ENCODE data around the gene PCDH9.
"Not testable (repeated sequence)": the region's sequence is repeated elsewhere in the genome, so short reads cannot be mapped to it uniquely, and the experiment has no call there.

Gene PCDH9

GRCh38 chr13:66328476-66328875, 901.7 kb downstream of the PCDH9 start:
- in situ Hi-C loops (cut with HindIII; ENCODE audit: low sequenced_read_pairs): no loop called here

DNA sequence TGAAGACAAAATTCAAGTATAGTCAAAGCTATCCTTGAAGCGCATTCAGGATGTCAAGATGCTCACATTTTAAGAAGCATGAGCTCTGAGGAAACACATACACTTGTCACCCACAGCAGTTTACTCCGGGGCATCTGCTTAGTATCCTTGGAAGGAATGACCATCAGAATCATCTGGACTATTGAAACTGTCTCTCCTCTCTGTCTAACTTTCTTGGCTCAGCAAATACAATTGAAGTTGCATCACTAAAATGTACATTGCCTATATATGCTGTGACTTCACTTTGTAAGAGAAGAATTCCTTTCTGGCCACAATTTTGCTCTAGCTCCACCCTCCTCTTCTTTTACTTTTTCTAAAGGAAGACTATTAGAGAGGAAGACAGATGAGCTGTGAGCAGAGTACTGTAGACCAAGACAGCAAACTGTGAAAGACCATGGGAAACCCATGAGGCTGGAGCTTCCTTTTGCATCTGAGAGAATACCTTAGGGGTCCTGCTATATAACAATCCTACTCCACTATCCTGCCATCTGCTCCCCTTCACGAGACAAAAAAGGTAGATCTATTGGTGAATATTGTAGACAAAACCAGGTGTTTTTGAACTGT, 906.3 kb downstream of the PCDH9 start:
- in situ Hi-C loops (cut with HindIII; ENCODE audit: low sequenced_read_pairs): no loop called here

GRCh38 chr13:66322936-66323335, 907.2 kb downstream of the PCDH9 start:
- in situ Hi-C loops (cut with HindIII; ENCODE audit: low sequenced_read_pairs): no loop called here

DNA sequence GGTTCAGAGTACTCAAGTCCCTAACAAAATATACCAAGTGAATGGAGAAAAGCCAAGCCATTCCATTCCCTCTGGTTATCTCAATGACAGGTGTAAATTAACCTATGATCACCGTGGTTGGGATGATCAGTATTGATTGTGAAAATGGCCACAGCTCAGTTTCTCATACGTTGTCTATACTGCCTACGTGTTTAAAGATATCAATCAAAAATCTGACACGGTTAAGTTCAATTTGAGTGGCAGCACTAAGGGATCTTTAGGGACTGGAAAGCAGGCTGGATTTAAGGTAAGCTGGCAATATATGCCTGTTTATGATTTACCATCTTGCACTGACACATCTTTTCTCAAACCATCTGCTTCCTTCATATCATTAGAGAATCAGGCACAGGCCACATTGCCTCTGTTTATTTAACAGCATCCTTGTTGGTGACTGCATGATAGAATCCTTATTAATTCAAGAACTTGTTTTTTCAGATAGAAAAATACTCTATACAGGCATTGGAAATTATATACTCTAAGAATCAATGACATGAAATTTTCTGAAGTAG, 907.9 kb downstream of the PCDH9 start:
- in situ Hi-C loops (cut with HindIII; ENCODE audit: low sequenced_read_pairs): no loop called here

DNA sequence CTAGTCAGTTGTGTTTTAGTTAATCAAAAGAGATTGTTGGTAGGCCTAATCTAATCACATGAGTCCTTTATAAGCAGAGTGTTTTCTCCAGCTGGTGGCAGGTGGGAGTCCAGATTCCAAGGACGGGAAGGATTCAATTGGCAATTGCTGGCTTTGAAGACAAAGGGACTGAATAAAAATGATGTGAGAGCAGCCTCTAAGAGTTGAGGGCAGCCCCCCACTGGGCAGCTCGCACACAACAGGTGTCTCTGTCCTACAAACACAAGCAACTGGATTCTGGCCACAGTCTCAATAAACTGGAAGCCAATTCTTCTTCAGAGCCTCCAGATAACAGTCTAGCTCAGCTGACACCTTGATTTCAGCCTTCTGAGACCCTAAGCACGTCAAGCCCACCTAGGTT, 915.2 kb downstream of the PCDH9 start:
- in situ Hi-C loops (cut with HindIII; ENCODE audit: low sequenced_read_pairs): no loop called here

- in situ Hi-C loops (cut with HindIII; ENCODE audit: low sequenced_read_pairs): no loop called here
Measured at GRCh38 chr13:66313413-66313812, 916.7 kb downstream of the PCDH9 start.

- in situ Hi-C loops (cut with HindIII; ENCODE audit: low sequenced_read_pairs): no loop called here
Measured at GRCh38 chr13:66312312-66313087, 917.6 kb downstream of the PCDH9 start.

DNA sequence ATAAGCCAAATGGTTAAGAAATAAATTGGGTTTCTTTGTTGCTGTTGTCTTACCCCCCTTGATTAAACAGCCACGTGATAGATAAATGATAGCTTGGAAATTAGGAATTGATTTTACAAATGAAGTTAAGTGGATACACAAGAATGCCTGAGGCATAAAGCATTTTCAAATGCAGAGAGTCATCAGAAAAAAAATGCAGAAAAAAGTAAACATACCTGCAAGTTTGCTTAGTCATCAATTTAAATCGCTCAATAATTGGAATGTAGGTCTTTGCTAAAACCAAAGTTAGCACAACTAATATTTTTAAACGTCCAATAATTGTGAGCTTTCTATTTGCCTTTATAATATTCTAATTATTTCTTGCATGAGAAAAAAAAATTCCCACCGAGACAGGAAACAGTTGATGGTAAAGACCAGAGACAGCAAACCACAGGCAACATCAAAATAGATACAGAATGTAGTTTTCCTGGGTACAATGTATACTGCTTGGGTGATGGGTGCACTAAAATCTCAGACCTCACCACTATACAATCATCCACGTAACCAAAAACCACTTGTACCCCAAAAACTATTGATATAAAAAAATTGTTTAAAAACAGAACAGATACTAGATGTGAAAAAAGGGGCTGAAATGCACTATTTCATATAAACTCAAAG, 924.0 kb downstream of the PCDH9 start:
- in situ Hi-C loops (cut with HindIII; ENCODE audit: low sequenced_read_pairs): no loop called here

DNA sequence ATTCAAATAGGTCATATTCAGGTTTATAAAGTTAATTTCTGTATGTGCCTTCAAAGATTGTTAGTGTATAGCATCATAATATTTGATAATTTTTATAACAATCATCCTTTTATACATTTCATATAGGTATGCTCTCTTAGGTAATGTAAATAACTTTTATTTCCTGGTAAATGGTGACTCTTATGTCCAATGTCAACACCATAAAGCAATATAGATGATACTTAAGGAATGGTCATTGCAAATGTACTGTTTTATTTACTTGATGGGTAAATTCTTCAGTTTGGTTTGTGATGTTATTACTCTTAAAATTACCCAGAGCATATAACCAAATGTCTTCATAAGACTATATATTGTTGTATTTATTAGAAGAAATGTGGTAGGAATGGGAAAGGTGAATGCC, 928.7 kb downstream of the PCDH9 start:
- in situ Hi-C loops (cut with HindIII; ENCODE audit: low sequenced_read_pairs): no loop called here

DNA sequence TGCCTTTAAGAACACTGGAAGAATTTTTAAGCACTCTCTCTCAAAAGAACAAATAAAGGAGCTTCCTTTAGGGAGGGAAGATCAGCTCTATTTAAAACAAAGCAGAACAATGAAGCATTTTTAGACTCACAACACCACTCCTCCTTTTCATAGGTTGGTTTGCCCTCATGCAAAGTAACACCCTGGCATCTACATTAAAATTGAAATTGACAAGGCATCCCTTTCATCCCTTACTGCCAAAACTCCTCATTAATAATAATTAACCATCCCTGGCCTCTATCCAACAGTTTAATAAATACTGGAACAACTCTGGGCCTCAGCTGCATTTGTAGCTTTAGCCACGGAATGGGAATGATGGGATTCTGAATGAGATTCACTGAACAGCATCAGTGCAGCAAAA, 929.1 kb downstream of the PCDH9 start:
- in situ Hi-C loops (cut with HindIII; ENCODE audit: low sequenced_read_pairs): no loop called here

- in situ Hi-C loops (cut with HindIII; ENCODE audit: low sequenced_read_pairs): no loop called here
Measured at GRCh38 chr13:66296875-66297274, 933.3 kb downstream of the PCDH9 start.

DNA sequence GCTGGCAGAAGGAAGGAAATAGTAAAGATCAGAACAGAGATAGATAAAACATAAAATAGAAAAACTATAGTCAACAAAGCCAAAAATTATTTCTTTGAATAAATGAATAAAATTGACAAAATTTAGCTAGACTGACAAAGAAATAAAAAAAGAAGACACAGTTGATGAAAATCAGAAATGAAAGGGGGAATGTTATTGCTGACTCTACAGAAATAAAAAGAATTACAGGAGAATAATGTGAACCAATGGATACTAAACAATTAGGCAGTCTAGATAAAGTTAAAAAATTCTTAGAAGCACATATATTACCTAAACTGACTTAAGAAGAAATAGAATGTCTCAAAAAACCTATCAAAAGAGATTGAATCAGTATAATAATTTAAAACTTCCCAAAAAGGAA, 933.8 kb downstream of the PCDH9 start:
- in situ Hi-C loops (cut with HindIII; ENCODE audit: low sequenced_read_pairs): no loop called here

GRCh38 chr13:66286806-66287205, 943.3 kb downstream of the PCDH9 start:
- in situ Hi-C loops (cut with HindIII; ENCODE audit: low sequenced_read_pairs): not testable (repeated sequence)

DNA sequence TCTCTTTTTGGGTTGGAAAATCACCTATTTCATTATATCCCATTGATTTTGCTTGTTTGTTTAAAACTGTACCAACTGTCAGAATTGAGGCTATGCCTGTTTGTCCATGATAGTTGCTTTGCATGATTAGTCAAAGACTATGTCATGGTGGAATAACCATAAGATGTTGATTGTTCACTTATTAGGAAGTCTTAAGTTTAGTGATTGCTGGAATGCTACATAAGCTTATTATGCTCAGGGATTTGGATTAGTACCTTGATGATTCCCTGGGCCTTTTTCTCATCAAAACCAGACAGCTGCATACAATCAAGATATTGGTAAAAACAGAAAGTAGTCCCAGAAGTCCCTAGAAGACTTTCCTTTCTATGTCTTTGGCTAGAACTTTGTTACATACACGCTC, 954.7 kb downstream of the PCDH9 start:
- in situ Hi-C loops (cut with HindIII; ENCODE audit: low sequenced_read_pairs): no loop called here

- in situ Hi-C loops (cut with HindIII; ENCODE audit: low sequenced_read_pairs): no loop called here
Measured at GRCh38 chr13:66273011-66273410, 957.1 kb downstream of the PCDH9 start.

DNA sequence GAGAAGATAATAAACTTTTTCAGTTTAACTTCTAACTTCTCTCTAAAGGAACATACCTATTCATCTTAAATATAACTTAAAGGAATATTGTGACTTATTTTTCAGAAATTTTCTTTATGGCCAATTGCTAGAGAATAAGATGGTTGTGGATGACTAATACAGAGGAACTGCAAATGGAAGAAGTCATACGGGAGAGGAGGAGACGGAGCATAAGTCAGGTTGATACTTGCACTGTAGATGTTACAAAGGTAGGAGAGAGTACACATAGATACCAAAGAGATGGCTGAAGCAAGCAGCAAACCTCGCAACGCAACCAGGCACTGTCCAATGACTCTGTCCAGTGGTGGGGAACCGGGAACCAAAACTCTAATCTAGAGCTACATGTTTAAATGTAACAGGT, 963.4 kb downstream of the PCDH9 start:
- in situ Hi-C loops (cut with HindIII; ENCODE audit: low sequenced_read_pairs): no loop called here

DNA sequence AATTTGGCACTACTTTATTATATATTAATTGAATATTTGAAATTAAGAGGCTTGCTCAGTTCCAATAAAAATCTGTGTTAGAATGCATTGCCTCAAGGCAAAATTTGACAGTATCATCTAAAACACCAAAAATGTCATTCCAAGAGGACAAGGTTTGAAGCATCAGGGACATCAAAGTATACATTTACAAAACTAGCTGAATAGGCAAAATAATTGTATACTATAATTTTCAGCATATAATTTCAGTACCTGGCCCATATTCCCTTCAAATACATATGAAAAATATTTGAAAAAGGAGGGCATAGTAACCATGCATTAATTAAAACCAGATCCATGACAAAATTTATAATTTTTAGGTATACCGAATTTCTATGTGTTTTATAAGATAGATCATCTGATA, 963.8 kb downstream of the PCDH9 start:
- in situ Hi-C loops (cut with HindIII; ENCODE audit: low sequenced_read_pairs): no loop called here

DNA sequence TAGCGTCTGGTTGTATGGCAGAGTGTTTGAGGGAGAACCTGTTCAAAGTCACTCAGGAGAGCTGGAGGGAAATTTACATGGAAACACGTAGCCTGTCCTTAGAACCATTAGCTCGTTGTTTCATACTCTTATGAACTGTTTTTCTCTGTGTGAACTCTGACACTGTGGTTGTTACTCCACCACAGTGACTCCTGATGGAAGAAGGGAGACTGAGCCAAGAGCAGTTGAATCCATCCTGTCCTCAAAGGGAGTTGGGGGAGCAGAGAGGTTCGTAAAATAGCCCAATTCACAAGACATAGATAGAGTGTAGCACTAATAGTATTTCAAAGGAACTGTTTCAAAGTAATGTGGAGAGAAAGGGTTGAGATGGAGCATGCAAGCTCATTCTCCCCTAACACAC, 964.8 kb downstream of the PCDH9 start:
- in situ Hi-C loops (cut with HindIII; ENCODE audit: low sequenced_read_pairs): no loop called here

DNA sequence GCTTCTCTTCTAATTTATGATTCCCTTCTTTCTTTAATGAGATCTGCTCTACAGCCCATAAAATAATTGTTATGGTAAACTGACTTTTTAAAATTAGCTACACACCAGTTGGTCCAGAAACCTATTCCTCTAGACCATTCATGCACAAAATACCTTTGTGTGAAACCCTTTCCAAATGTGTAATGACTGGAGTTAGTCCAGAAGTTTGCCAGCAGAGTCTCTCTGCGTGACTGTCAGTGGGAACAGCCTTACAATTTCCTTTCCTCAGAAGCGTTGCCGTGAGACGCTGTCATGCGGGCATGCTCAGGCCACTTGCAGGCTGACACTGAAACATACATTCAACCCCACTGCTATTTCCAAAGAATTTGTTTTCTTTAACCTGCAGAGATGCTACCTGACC, 965.2 kb downstream of the PCDH9 start:
- in situ Hi-C loops (cut with HindIII; ENCODE audit: low sequenced_read_pairs): no loop called here

DNA sequence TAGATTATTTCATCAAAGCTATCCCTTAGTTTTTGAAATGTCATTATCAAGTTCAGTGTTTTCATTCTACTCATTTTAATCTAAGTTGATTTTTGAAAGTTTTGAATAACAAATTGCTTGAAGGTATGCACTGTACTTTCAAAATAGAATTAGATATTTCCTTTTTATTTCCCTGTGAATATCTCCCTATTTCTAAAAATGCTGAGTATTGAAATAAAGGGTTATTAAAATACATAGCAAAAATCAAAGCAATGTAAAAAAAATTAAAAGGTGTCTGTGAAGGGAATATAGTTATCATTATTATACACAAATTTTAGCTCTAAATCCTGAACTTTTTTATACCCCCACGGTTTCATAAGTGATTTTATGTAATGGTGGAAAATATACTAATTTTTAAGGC, 967.8 kb downstream of the PCDH9 start:
- in situ Hi-C loops (cut with HindIII; ENCODE audit: low sequenced_read_pairs): no loop called here

DNA sequence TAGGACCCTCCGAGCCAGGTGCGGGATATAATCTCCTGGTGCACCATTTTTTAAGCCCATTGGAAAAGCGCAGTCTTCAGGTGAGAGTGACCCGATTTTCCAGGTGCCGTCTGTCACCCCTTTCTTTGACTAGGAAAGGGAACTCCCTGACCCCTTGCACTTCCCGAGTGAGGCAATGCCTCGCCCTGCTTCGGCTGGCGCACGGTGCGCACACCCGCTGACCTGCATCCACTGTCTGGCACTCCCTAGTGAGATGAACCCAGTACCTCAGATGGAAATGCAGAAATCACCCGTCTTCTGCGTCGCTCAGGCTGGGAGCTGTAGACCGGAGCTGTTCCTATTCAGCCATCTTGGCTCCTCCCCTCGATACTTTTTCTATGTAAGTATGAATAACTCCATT, 970.7 kb downstream of the PCDH9 start:
- in situ Hi-C loops (cut with HindIII; ENCODE audit: low sequenced_read_pairs): not testable (repeated sequence)
